ENCODE measurements around the gene SUSD1.

The SUSD1 gene

GRCh38 chr9:112064871-112065270 lies 110.2 kb downstream of the SUSD1 start:
- DNase-seq = no peak

DNA sequence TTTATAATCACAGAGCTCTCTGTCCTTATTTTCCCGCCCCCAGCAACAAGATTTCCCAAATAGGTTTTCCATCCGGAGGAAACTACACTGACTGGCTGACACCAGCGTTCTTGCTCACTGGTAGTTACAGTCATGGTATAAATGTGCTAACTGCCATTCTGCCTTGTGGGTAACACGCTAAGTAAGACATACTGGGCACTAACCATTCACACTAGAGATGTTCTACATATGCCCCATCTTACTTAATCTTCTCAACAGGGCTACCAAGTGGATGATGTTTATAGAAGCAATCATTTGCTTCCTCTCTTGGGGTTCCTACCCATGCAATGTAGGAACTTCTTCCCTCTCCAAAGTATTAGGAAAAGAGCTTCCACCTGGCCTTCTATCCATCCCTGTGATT lies 111.5 kb downstream of the SUSD1 start:
- no peak for DNase-seq

DNA sequence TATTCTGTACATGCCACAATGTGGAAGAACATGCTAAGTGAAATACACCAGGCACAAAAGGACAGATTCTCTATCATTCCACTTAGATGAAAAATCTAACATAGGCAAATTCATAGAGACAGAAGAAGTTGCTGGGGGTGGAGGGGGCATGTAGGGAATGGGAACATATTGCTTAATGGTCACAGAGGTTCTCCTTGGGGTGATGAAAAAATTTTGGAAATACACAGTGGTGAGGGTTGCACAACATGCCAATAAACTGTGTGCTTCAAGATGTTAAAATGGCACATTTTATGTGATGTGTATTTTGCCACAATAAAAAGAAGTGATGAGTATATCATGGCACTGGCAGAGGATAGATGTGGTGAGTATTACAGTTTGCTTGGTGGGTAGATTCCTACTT lies 111.9 kb downstream of the SUSD1 start:
- DNase-seq = no peak

GRCh38 chr9:112061152-112061740 lies 113.9 kb downstream of the SUSD1 start:
- no peak for DNase-seq

DNA sequence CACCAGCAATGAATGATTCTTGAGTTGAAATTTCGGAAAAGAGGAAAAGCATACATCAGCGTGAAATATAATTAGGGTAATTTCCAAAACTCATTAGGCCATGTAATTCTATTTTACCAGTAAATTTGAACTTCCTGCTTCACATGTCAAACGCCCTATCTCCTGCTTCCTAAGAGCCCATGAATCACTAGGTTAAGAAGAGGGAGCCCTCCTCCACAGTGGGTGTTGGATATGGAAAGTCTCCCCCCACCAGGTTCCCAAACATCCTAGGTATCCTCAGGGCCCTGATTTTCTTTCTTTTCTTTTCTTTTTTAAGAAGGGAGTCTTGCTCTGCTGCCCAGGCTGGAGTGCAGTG lies 115.2 kb downstream of the SUSD1 start:
- no peak for DNase-seq

GRCh38 chr9:112059145-112059965 lies 115.7 kb downstream of the SUSD1 start:
- DNase-seq = no peak

DNA sequence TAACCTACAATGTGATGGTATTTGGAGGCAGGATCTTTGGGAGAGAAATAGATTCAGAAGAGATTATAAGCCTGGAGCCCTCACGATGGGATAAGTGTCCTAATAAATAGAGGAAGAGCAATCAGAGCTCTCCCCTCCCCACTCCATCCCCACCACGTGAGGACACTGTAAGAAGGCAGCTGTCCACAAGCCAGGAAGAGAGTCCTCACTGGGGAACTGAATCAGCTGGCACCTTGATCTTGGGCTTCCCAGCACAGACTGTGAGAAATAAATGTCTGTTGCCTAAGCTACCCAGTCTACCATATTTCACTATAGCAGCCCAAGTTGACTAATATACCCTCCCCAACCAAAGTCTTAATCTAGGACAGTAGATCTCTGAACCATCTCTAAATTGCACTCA lies 118.1 kb downstream of the SUSD1 start:
- no peak for DNase-seq

DNA sequence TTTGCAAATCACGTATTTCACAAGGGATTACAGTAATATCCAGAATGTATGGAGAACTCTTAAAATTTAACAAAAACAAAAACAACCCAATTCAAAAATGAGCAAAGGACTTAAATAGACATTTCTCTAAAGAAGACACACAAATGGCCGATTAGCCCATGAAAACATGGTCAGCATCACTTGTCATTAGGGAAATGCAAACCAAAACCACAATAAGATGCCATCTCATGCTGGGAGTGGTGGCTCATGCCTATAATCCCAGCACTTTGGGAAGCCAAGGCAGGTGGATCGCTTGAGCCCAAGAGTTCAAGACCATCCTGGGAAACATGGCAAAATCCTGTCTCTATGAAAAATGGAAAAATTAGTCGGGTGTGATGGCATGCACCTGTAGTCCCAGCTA lies 120.2 kb downstream of the SUSD1 start:
- DNase-seq = no peak

DNA sequence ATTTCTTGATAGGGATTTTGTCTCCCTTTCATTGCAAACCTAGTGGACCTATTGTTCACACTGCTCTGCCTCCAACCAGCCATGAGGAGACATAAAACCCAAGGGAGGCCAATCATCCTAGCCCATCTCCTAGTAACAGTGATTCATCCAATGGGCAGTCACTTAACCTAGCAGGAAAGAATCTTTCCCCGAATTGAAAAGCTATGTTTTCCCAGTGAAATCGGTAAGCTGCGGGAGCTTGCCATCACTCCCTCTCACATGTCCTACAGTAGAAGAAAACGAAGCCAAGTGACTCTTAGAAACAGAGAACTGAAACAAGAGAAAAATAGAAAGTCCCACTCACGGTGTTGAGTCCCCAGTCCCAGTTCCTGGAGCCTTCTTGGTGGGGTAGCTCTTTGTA lies 123.3 kb downstream of the SUSD1 start:
- no peak for DNase-seq

GRCh38 chr9:112050544-112051475 lies 124.3 kb downstream of the SUSD1 start:
- no peak for DNase-seq

- no peak for DNase-seq
These were observed 125.1 kb downstream of the SUSD1 start for GRCh38 chr9:112049811-112050516.

- DNase-seq = no peak
These were observed 126.0 kb downstream of the SUSD1 start for GRCh38 chr9:112048924-112049691.

DNA sequence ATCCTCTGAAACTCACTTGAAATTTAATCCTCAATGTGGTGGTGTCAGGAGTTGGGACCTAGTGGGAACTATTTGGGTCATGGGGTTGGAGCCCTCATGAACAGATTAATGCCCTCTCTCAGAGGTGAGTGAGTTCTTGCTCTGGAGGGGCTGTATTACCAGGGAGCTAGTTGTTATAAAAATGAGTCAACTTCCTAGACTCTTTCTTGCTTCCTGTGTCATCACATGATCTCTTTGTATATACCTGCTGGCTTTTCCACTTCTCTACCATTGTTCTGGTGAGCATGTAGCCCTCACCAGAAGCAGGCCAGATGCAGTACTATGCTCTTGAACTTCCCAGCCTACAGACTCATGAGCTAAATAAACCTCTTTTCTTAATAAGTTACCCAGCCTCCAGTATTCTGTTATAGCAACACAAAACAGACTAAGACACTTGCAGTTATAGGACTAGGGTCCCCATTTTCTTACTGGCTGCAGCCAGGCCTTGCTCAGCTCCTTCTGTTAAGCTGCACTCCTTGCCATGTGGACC lies 127.5 kb downstream of the SUSD1 start:
- no peak for DNase-seq

DNA sequence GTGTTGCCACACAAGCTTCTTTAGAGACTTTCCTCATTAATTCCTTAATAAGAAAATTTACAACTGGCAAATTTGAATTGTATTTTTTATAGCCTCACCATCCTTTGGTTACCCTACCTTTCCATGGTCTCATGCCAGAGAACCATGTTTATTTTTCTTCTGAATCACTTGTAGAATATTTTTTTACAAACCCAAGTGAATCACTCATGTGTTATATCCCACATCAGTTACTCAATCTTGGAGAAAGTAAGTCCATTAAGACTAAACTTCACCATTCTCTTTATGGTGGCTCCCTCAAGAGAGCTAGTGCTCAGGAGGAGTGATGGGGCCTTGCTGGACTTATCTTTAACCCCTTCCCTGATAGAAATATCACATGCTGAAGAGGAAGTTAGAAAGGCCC lies 128.9 kb downstream of the SUSD1 start:
- DNase-seq = no peak

GRCh38 chr9:112044881-112045280 lies 130.2 kb downstream of the SUSD1 start:
- no peak for DNase-seq

DNA sequence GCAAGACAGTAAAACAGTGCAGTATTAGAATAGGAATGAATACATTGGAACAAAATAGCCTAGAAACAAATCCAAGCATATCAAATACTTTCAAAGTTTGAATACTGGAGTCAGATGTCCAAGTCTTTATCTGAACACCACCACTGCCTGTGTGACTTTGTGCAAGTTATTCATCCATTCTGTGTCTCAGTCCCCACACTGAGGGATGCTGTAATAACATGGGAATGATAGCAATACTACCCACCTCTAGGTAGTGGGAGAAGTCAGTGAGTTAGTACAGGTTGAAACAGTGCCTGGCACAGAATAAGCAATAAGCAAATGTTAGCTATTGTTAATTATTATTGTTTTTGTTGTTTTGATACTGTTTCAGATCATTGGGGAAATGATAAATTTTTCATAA lies 130.9 kb downstream of the SUSD1 start:
- no peak for DNase-seq

- no peak for DNase-seq
These were observed 131.7 kb downstream of the SUSD1 start for GRCh38 chr9:112043423-112043822.

GRCh38 chr9:112042769-112043168 lies 132.3 kb downstream of the SUSD1 start:
- no peak for DNase-seq

DNA sequence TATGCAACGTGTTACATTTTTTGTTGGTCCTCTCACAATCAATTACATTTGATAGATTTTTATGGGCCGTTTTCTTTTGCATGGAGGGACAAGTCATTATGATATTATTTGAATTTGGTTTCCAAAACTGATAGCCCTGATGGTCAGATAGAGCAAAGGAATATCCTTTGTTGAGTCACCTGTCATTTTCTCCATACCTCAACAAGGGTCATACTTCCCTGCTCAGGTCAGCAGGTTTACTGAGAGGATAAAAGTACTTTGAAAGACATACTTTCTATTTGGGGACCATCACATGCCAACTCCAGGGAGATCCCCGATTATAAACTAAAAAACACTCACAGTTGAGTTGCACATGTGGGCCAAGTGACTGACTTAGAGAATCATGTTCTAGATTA lies 132.9 kb downstream of the SUSD1 start:
- no peak for DNase-seq

DNA sequence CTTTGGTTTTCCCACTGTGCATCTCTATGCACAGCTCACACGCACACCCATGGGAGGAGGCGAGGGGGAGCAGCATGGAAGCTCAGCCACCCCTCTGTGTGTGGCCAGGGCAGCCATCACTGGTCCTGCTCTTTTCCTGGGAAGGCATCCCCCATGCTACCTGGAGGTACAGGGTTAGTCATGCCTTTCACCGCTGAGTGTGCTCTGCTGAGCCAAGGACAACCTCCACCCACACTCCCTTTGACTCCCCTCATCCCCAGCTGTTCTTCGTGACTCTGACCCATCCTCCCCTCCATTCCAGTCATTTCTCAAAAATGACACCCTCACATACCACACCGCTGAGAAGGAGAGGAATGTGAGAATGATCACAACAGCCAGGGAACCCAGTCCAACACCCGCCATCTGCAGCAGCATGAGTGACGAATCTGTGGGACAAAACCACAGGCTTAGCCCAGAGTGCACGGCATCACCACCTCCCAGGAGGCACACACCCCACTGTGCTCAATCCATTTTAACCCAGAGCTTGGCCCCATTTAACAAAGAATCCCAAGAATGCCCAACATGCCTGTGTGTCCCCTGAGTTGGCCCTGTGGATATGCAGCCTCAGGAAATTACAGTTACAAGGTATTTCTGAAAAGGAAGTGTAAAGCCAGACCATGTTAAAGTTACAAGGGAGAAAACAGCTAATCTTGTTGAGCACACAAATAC lies 133.4 kb downstream of the SUSD1 start:
- no peak for DNase-seq

DNA sequence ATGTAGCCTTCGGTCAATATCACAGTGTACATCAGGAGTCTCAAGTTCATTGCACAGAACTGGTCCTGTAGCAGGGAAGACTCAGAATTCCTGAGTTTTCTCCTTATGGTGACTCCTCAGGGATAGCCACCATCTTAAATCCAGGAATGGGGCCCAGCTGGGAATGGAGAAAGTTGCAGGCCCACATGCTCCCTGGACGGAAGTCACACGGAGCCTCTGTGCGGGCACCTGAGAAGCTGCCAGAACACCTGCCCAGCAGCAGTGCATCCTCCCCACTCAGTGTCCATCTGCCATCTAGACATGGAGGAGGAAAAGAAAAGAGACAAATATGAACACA lies 133.9 kb downstream of the SUSD1 start:
- DNase-seq = no peak

DNA sequence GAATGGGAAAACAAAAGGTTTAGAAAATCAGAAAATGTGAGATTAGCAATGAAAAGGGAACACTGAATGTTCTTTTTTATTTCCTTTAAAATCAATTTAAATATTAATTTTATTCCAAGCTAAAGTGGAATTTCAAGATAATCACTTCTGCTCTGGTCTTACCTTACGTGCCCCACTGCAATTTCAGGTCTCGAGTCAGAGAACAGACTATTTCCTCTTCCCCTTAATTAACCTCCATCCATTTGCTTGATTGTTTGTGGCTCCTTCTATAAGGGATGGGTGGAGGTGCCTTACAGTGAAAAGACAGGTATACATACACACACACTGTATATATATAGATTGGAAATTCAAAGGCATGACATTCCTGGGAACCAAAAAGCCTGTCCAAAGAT lies 137.1 kb downstream of the SUSD1 start:
- no peak for DNase-seq

Data from stimulated activated naive CD4-positive, alpha-beta T cell treated with Interleukin-2 at 50 U/mL for 16 hours (primary cell).